ENCODE data around the gene RABEPK. TPM values are rescaled to one million over a fixed set of nuclear protein-coding genes. Genes with fewer than 3 reads are reported as not detected.

RABEPK gene
- total and polyA plus RNA-seq, 2 experiments from 2014 or later, result 8.7 to 27.2 TPM

DNA sequence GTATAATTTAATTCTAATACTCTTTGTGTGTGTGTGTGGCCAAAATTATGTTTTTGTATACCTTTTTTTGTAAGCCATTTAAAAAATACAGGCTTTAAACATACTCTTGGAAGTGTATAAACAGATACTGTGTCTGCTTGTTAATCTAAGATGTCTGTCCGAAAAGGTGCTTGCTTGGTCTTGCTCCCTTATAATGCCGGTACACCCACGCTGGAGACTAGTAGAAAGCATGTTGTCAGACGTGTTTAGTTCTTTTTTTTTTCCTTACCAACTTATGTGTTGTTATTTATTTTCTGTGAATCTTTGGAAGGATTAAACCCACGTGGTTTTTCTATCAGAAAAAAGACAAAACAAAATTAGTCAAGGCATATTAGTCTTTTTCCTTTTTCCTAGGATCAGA is 70.7 kb downstream of the RABEPK start:
- Histone ChIP-seq H3K9me3 (ENCODE audit: low read depth) (no peaks in the 10 kb centered on the region), H3K27me3 (no peaks in the 10 kb centered on the region), H3K36me3 (no peaks in the 10 kb centered on the region), H3K4me1 (ENCODE audit: low read depth) (peaks cover 7% of the 10 kb centered on the region), H3K27ac (no peak overlapping the region), H3K4me3 (no peak overlapping the region)
- TF ChIP-seq, protein P1, sequence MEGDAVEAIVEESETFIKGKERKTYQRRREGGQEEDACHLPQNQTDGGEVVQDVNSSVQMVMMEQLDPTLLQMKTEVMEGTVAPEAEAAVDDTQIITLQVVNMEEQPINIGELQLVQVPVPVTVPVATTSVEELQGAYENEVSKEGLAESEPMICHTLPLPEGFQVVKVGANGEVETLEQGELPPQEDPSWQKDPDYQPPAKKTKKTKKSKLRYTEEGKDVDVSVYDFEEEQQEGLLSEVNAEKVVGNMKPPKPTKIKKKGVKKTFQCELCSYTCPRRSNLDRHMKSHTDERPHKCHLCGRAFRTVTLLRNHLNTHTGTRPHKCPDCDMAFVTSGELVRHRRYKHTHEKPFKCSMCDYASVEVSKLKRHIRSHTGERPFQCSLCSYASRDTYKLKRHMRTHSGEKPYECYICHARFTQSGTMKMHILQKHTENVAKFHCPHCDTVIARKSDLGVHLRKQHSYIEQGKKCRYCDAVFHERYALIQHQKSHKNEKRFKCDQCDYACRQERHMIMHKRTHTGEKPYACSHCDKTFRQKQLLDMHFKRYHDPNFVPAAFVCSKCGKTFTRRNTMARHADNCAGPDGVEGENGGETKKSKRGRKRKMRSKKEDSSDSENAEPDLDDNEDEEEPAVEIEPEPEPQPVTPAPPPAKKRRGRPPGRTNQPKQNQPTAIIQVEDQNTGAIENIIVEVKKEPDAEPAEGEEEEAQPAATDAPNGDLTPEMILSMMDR (IDR thresholded peaks at IDR 0.05; ENCODE audit: low read depth, low read length), result no peak
- no peak for DNase-seq (ENCODE audit: low read depth in 1 of 2, low spot score in 1 of 2)

DNA sequence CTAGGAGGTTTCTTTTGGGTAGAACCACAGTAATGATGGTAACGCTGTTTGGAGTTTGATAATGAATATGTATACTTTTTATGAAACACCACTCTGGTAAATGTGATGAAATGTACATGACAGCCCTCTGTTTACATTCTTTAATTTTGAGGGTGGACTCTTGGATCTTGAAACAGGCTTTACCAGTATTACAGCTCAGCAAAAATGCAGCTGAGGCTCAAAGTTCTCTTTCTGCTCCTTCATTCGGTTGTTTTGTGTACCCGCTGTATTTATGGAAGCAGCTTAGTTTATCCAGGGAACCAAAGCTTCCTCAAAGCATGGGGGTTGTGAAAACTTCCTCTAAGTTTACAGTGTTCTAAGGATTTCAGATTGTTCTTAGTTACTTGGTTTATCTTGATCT is 72.4 kb downstream of the RABEPK start:
- DNase-seq (ENCODE audit: low read depth in 1 of 2, low spot score in 1 of 2), result no peak
- no peaks in the 10 kb centered on the region for H3K27me3 ChIP-seq
- TF ChIP-seq, protein P1 (IDR thresholded peaks at IDR 0.05; ENCODE audit: low read depth, low read length), result no peak
- peaks cover 12% of the 10 kb centered on the region for H3K4me1 ChIP-seq (ENCODE audit: low read depth)
- no peaks in the 10 kb centered on the region for H3K9me3 ChIP-seq (ENCODE audit: low read depth)
- no peak overlapping the region for H3K27ac ChIP-seq
- H3K4me3 ChIP-seq, result no peak overlapping the region
- H3K36me3 ChIP-seq, result no peaks in the 10 kb centered on the region

DNA sequence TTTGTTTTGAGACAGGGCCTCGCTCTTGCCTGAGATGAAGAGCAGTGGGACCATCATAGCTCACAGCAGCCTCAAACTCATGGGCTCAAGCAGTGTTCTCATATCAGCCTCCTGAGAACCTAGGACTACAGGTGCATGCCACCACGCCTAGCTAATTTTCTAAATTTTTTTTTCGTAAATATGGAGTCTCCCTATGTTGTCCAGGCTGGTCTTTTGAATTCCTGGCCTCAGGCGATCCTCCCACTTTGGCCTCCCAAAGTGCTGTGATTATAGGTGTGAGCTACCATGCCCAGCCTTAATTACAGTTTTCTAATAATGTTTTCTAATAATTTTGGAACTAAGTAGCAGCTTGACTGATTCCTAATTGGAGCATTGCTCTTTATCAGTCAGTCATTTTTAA is 76.4 kb downstream of the RABEPK start:
- Histone ChIP-seq H3K9me3 (ENCODE audit: low read depth) (no peaks in the 10 kb centered on the region), H3K27me3 (no peaks in the 10 kb centered on the region), H3K36me3 (peaks cover 2% of the 10 kb centered on the region), H3K4me3 (no peak overlapping the region), H3K27ac (peak overlapping the region; percentile 15), H3K4me1 (ENCODE audit: low read depth) (peaks cover 12% of the 10 kb centered on the region)
- DNase-seq (ENCODE audit: low read depth in 1 of 2, low spot score in 1 of 2), result no peak
- TF ChIP-seq, protein P1 (IDR thresholded peaks at IDR 0.05; ENCODE audit: low read depth, low read length), result no peak

DNA sequence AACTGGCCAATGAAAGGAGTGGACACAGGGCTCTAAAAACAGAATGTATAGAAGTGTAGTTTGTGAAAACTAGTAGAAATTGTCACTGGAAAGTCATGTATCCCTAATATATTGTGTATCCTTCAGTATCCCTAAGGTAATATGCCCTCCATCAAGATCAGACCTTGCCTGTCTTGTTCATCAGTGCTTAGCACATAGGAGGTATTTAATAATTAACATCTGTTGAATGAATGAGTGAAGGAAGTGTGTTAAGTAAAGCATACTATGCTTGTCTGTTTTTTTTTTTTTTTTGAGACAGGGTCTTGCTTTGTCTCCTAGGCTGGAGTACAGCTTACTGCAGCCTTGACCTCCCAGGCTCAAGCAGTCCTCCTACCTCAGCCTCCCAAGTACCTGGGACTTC is 77.1 kb downstream of the RABEPK start:
- Histone ChIP-seq H3K27me3 (no peaks in the 10 kb centered on the region), H3K27ac (no peak overlapping the region), H3K9me3 (ENCODE audit: low read depth) (no peaks in the 10 kb centered on the region), H3K4me1 (ENCODE audit: low read depth) (peaks cover 12% of the 10 kb centered on the region), H3K4me3 (no peak overlapping the region), H3K36me3 (peaks cover 2% of the 10 kb centered on the region)
- DNase-seq (ENCODE audit: low read depth in 1 of 2, low spot score in 1 of 2), result no peak
- TF ChIP-seq, protein P1 (IDR thresholded peaks at IDR 0.05; ENCODE audit: low read depth, low read length), result no peak

DNA sequence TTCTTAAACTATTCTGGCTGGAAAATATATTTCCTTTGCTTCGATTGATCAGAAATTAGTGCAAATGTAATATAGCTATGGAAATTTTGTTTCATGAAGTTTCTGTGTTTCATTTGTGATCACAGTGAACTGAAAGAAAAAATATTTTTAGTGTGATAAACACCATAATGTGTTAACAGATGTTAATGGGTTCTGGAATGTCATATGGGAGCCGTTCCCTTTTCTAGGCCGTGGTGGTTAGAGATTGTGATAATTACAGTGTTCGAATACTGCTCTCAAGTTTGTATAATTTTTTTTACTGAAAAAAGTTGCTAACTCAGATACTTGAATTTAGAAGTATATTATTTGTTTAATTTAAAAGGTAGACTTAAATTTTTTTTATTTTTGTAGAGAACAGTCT is 80.6 kb downstream of the RABEPK start:
- Histone ChIP-seq H3K4me1 (ENCODE audit: low read depth) (peaks cover 7% of the 10 kb centered on the region), H3K27ac (no peak overlapping the region), H3K9me3 (ENCODE audit: low read depth) (no peaks in the 10 kb centered on the region), H3K36me3 (peaks cover 2% of the 10 kb centered on the region), H3K27me3 (no peaks in the 10 kb centered on the region), H3K4me3 (no peak overlapping the region)
- TF ChIP-seq, protein P1 (IDR thresholded peaks at IDR 0.05; ENCODE audit: low read depth, low read length), result no peak
- DNase-seq (ENCODE audit: low read depth in 1 of 2, low spot score in 1 of 2), result peak in 1 of 2 donors; percentile 19

Other genes with a start within 250 kb of the RABEPK start
- 4.6 and 15.0 TPM in 2 replicates for gene SCAI, start 57.0 kb upstream of the RABEPK start, total RNA-seq
- gene SCAI, start 57.0 kb upstream of the RABEPK start, polyA plus RNA-seq, result 4.4 and 12.5 TPM in 2 replicates
- gene PPP6C, start 10.7 kb upstream of the RABEPK start, total RNA-seq, result 16.5 TPM in 2 replicates
- 16.3 and 27.7 TPM in 2 replicates for gene PPP6C, start 10.7 kb upstream of the RABEPK start, polyA plus RNA-seq
- 69.2 and 182 TPM in 2 replicates for gene HSPA5, start 40.8 kb downstream of the RABEPK start, total RNA-seq
- gene HSPA5, start 40.8 kb downstream of the RABEPK start, polyA plus RNA-seq, result 285 and 882 TPM in 2 replicates
- gene GAPVD1, start 61.3 kb downstream of the RABEPK start, total RNA-seq, result 28.8 and 39.3 TPM in 2 replicates
- 34.2 and 37.9 TPM in 2 replicates for gene GAPVD1, start 61.3 kb downstream of the RABEPK start, polyA plus RNA-seq